ENCODE measurements around the gene IFNLR1. TPM values are rescaled to one million over a fixed set of nuclear protein-coding genes. Genes with fewer than 3 reads are reported as not detected.

IFNLR1 gene
- total RNA-seq, 1 donor from 2014 or later = 0.32 TPM

GRCh38 chr1:24138476-24139221 lies 48.4 kb downstream of the IFNLR1 start:
- H3K9me3 ChIP-seq = no peaks in the 10 kb centered on the region
- DNase-seq (ENCODE audit: low spot score in 2 of 2) = no peak
- intact Hi-C loops (cut with DNase I) = no loop called here

GRCh38 chr1:24136956-24137539 lies 50.0 kb downstream of the IFNLR1 start:
- H3K36me3 ChIP-seq = no peaks in the 10 kb centered on the region
- intact Hi-C loops (cut with DNase I) = no loop called here
- H3K9me3 ChIP-seq = no peaks in the 10 kb centered on the region
- H3K4me3 ChIP-seq = no peak overlapping the region
- TF ChIP-seq CTCF (IDR thresholded peaks at IDR 0.05) = no peak
- no peak overlapping the region for H3K27ac ChIP-seq
- H3K27me3 ChIP-seq = no peaks in the 10 kb centered on the region
- DNase-seq (ENCODE audit: low spot score in 2 of 2) = no peak
- H3K4me1 ChIP-seq = no peaks in the 10 kb centered on the region

More at GRCh38 chr1:24138476-24139221, 48.4 kb downstream of the IFNLR1 start:
- H3K27me3 ChIP-seq = no peaks in the 10 kb centered on the region
- no peak overlapping the region for H3K27ac ChIP-seq
- no peak overlapping the region for H3K4me3 ChIP-seq
- H3K4me1 ChIP-seq = no peaks in the 10 kb centered on the region
- H3K36me3 ChIP-seq = no peaks in the 10 kb centered on the region
- no peak for TF ChIP-seq CTCF (IDR thresholded peaks at IDR 0.05)

- no peak for DNase-seq (ENCODE audit: low spot score in 2 of 2)
- no peak for TF ChIP-seq CTCF (IDR thresholded peaks at IDR 0.05)
- Histone ChIP-seq H3K4me3 (no peak overlapping the region), H3K36me3 (no peaks in the 10 kb centered on the region), H3K27me3 (no peaks in the 10 kb centered on the region), H3K4me1 (no peaks in the 10 kb centered on the region), H3K27ac (no peak overlapping the region), H3K9me3 (peaks cover 0 to 13% of the 10 kb centered on the region in 2 donors)
- intact Hi-C loops (cut with DNase I) = no loop called here
Observed at GRCh38 chr1:24134376-24134775, 52.7 kb downstream of the IFNLR1 start.

- intact Hi-C loops (cut with DNase I) = no loop called here
- no peak for TF ChIP-seq CTCF (IDR thresholded peaks at IDR 0.05)
- Histone ChIP-seq H3K4me1 (no peaks in the 10 kb centered on the region), H3K27ac (no peak overlapping the region), H3K36me3 (no peaks in the 10 kb centered on the region), H3K9me3 (peaks cover 0 to 13% of the 10 kb centered on the region in 2 donors), H3K27me3 (no peaks in the 10 kb centered on the region), H3K4me3 (no peak overlapping the region)
- DNase-seq (ENCODE audit: low spot score in 2 of 2) = no peak
Observed at GRCh38 chr1:24133819-24134218, 53.3 kb downstream of the IFNLR1 start.

GRCh38 chr1:24130385-24130784 lies 56.7 kb downstream of the IFNLR1 start:
- TF ChIP-seq CTCF (IDR thresholded peaks at IDR 0.05) = no peak
- Histone ChIP-seq H3K4me1 (no peaks in the 10 kb centered on the region), H3K4me3 (no peak overlapping the region), H3K36me3 (no peaks in the 10 kb centered on the region), H3K9me3 (peaks cover 0 to 13% of the 10 kb centered on the region in 2 donors), H3K27ac (no peak overlapping the region), H3K27me3 (no peaks in the 10 kb centered on the region)
- DNase-seq (ENCODE audit: low spot score in 2 of 2) = no peak
- intact Hi-C loops (cut with DNase I) = no loop called here
